Thoracic aorta (tissue), 2 donors: ENCODE measurements around the gene PPP1R18. TPM values are rescaled to one million over a fixed set of nuclear protein-coding genes. Genes with fewer than 3 reads are reported as not detected.

Experiments used
- ATAC-seq: fragments of 150-250 bp; one replicate; pipeline ENCODE4 v1.8.0; 2017; ENCODE audit warnings: low read depth; ENCODE audit not compliant: insufficient number of reproducible peaks, low FRiP score
- DNase-seq: peaks from one replicate; pipeline ENCODE4 v3.0.0-alpha.2; 2020; ENCODE audit warnings: low spot score
- H3K27ac ChIP-seq, 2 donors: fragments of 200-600 bp; sonication (generic); 1 replicate in 1 of 2; 2 replicates in 1 of 2; pipeline ENCODE4 v1.5.1; 2016; ENCODE audit warnings: mild to moderate bottlenecking in 2 of 2, moderate library complexity in 2 of 2
- H3K27me3 ChIP-seq: fragments of 200-600 bp; sonication (generic); replicated peaks from 2 replicates; pipeline ENCODE4 v1.6.0; 2016; ENCODE audit warnings: mild to moderate bottlenecking; ENCODE audit not compliant: insufficient read depth
- H3K36me3 ChIP-seq: fragments of 200-600 bp; sonication (generic); one replicate; pipeline ENCODE4 v1.5.1; 2016
- H3K4me1 ChIP-seq, 2 donors: fragments of 200-600 bp; sonication (generic); 1 replicate in 1 of 2; 2 replicates in 1 of 2; pipeline versions ENCODE4 v1.5.1 to v1.6.0; 2016; ENCODE audit warnings: low read depth in 2 of 2, mild to moderate bottlenecking in 1 of 2; ENCODE audit not compliant: control insufficient read depth in 1 of 2
- H3K4me3 ChIP-seq: fragments of 200-600 bp; sonication (generic); 2 replicates; pipeline ENCODE4 v1.5.1; 2016; ENCODE audit warnings: mild to moderate bottlenecking
- H3K9me3 ChIP-seq: fragments of 200-600 bp; sonication (generic); 2 replicates; pipeline ENCODE4 v1.5.1; 2016
- total RNA-seq, 2 donors: library from RNA; depleted of rRNA; stranded (reverse); fragments of >200 nt; gene quantifications; one replicate each; pipeline versions ENCODE4 v1.1.0 to v1.2.3, GENCODE V29; 2016
- TF ChIP-seq, protein P1 (sequence below): fragments of 200-600 bp; sonication (generic); IDR thresholded peaks from one replicate; pipeline ENCODE4 v1.5.1; 2019; ENCODE audit warnings: antibody characterized with exemption

PPP1R18 gene
- total RNA-seq, 2 donors from 2014 or later, result 65.7 to 88.2 TPM

DNA sequence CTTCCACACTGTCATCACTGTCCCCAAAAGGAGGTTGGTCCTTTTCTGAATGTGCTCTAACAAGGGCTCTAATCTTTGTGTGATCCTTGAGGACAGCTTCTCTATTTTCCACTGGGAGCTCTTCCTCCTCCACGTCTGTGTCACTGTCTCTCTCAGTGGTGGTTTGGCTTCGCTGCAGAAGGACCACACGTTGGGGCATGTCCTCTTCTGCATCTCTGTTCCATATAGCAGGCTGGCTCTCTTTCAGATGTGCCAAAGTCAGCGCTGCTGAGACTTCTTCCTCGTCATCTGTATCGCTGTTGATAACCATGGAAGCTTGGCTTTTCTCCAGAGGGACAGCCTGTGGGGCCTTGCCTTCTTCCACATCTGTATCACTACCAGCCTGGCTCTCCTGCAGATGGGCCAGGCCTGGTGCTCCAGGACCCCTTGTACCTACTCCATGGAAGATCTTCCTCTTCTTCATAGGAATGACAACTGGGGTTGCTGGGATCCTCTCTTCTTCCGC, 26.0 kb upstream of the PPP1R18 start:
- peaks cover 56% of the 10 kb centered on the region for H3K36me3 ChIP-seq
- no peaks in the 10 kb centered on the region for H3K27me3 ChIP-seq
- no peaks in the 10 kb centered on the region for H3K9me3 ChIP-seq

DNA sequence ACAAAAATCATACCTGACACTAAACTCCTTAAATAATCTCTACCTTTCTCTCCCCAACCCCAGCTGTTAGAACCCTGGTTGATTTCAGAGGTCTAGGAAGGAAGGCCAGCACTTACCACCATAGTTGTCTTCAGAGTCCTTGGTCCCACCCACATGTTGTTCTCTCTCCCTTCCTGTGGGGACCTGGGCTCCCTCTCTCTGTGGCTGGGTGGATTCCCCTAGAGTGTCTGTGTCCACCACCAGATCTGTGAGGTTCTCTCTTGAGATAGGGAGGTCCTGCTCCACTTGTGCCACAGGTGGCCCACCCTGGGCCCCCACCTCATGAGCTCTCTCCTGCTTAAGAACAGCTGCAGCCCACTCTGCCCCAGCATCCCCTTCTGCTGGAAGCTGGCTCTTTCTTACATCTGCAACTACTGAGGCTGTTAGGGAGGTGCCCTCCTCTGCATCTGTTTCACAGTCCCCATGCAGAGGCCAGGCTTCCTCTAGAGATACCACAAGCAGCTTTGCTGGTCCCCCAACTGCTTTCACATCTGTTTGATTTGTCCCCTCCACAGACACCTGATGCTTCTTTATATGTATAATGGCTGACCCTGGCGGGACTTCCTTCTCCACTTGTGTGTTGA, 25.4 kb upstream of the PPP1R18 start:
- Histone ChIP-seq H3K27ac (no peak overlapping the region), H3K27me3 (no peaks in the 10 kb centered on the region), H3K36me3 (peaks cover 60% of the 10 kb centered on the region), H3K4me1 (peaks cover 0 to 9% of the 10 kb centered on the region in 2 donors), H3K9me3 (no peaks in the 10 kb centered on the region), H3K4me3 (no peak overlapping the region)
- DNase-seq, result no peak
- TF ChIP-seq, protein P1, sequence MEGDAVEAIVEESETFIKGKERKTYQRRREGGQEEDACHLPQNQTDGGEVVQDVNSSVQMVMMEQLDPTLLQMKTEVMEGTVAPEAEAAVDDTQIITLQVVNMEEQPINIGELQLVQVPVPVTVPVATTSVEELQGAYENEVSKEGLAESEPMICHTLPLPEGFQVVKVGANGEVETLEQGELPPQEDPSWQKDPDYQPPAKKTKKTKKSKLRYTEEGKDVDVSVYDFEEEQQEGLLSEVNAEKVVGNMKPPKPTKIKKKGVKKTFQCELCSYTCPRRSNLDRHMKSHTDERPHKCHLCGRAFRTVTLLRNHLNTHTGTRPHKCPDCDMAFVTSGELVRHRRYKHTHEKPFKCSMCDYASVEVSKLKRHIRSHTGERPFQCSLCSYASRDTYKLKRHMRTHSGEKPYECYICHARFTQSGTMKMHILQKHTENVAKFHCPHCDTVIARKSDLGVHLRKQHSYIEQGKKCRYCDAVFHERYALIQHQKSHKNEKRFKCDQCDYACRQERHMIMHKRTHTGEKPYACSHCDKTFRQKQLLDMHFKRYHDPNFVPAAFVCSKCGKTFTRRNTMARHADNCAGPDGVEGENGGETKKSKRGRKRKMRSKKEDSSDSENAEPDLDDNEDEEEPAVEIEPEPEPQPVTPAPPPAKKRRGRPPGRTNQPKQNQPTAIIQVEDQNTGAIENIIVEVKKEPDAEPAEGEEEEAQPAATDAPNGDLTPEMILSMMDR, result no peak
- no peak for ATAC-seq

More for the DNA sequence above, 26.0 kb upstream of the PPP1R18 start:
- TF ChIP-seq, protein P1, result no peak
- no peak overlapping the region for H3K4me3 ChIP-seq
- no peak for ATAC-seq
- H3K4me1 ChIP-seq, result peaks cover 0 to 9% of the 10 kb centered on the region in 2 donors
- H3K27ac ChIP-seq, result no peak overlapping the region
- no peak for DNase-seq

DNA sequence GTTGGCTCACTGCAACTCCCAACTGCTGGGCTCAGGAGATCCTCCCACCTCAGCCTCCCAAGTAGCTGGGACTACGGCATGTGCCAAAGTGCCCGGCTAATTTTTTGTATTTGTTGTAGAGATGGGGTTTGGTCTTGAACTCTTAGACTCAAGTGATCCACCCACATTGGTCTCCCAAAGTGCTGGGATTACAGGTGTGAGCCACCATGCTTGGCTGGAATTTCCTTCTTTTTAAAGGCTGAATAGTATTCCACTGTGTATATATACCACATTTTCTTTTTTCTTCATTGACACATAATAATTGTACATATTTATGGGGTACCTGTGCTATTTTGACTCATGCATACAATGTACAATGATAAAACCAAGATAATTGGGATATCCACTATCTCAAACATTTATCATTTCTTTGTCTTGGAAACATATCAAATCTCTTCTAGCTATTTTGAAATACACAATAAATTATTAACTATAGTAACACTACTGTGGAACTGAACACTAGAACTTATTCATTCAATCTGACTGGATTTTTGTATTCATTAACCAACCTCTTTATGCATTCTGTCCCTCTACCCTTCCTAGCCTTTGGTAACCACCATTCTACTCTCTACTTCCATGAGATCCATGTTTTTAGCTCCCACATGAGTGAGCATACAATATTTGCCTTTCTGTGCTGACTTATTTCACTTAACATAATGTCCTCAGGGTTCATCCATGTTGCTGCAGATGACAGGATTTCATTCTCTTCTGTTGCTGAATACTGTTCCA, 22.8 kb upstream of the PPP1R18 start:
- H3K27ac ChIP-seq, result no peak overlapping the region
- H3K4me1 ChIP-seq, result no peaks in the 10 kb centered on the region
- peaks cover 63% of the 10 kb centered on the region for H3K36me3 ChIP-seq
- H3K27me3 ChIP-seq, result no peaks in the 10 kb centered on the region
- TF ChIP-seq, protein P1, result no peak
- H3K4me3 ChIP-seq, result no peak overlapping the region
- DNase-seq, result no peak
- no peak for ATAC-seq
- no peaks in the 10 kb centered on the region for H3K9me3 ChIP-seq

DNA sequence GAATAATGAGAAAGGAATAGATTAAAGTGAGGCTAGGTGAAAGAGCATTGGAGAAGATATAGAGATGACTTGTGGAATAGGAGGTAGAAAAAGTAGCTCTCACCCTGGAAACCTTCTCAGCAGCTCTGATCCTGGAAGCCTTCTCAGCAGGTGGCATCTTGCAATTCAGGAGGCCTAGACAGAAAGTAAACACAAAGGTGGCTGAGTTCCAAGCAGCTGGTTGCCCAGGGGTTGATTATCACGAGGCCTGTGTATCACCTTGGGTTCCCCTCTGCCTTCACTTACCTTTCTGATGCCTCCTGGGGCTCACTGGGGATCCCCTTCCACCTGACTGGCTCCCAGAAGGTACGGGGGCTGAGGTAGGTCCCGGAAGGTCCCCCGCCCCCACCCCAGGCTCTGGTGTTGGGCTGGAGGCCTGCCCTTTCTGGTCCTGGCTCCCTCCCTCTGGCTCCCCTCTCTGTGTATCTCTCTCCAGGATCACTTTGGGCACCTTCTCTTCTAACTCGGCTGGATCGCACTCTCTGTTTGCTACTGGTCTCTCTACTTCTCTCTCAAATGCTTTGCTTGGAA, 20.9 kb upstream of the PPP1R18 start:
- no peak for DNase-seq
- H3K9me3 ChIP-seq, result no peaks in the 10 kb centered on the region
- H3K27me3 ChIP-seq, result no peaks in the 10 kb centered on the region
- H3K4me1 ChIP-seq, result no peaks in the 10 kb centered on the region
- peaks cover 45% of the 10 kb centered on the region for H3K36me3 ChIP-seq
- no peak for ATAC-seq
- no peak overlapping the region for H3K27ac ChIP-seq
- H3K4me3 ChIP-seq, result no peak overlapping the region
- TF ChIP-seq, protein P1, result no peak

DNA sequence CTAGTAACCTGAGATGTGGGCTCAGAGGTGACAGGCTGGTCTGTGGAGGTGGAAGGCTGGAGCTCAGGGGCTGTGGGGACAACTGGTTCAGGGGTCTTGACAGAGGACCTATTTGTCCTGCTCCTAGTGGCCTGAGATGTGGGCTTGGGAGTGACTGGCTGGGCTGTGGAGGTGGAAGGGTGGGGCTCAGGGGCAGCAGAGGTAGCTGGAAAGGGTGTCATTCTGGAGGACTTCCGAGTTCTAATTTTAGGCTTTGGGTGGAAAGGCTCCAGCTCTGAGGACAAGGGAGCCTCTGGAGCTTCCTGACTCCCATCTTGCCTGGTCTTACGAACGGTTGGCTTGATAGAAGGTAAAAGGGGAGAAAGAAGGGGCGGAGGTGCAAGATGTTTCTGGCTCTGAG, 19.2 kb upstream of the PPP1R18 start:
- H3K36me3 ChIP-seq, result peaks cover 33% of the 10 kb centered on the region
- DNase-seq, result no peak
- no peaks in the 10 kb centered on the region for H3K27me3 ChIP-seq
- H3K9me3 ChIP-seq, result no peaks in the 10 kb centered on the region
- no peak for ATAC-seq
- no peaks in the 10 kb centered on the region for H3K4me1 ChIP-seq
- TF ChIP-seq, protein P1, result no peak
- no peak overlapping the region for H3K27ac ChIP-seq
- H3K4me3 ChIP-seq, result no peak overlapping the region
